ENCODE results near the gene VSTM1.
"Not testable (repeated sequence)": the region's sequence is repeated elsewhere in the genome, so short reads cannot be mapped to it uniquely, and the experiment has no call there.

The VSTM1 gene

GRCh38 chr19:54104998-54105715 lies 41.5 kb upstream of the VSTM1 start:
- no peak for DNase-seq (ENCODE audit: extremely low read depth, low read depth)
- TF ChIP-seq CTCF (IDR thresholded peaks at IDR 0.05; ENCODE audit: low read depth, low read length, missing control alignments): no peak
- H3K4me3 ChIP-seq (replicated peaks; ENCODE audit: low read depth, low read length): no peak overlapping the region

- H3K4me3 ChIP-seq (replicated peaks; ENCODE audit: low read depth, low read length): peak within 1 kb of the TSS; percentile 99
- no peak for TF ChIP-seq CTCF (IDR thresholded peaks at IDR 0.05; ENCODE audit: low read depth, low read length, missing control alignments)
- DNase-seq (ENCODE audit: extremely low read depth, low read depth): peak; percentile 96
These were observed 38.9 kb upstream of the VSTM1 start, which contains the start of gene NDUFA3 for GRCh38 chr19:54102421-54103169. Gene NDUFA3 (plus strand): TSS chr19:54102855. CDS start chr19:54102879, 24 bp downstream.

- TF ChIP-seq CTCF (IDR thresholded peaks at IDR 0.05; ENCODE audit: low read depth, low read length, missing control alignments): no peak
- DNase-seq (ENCODE audit: extremely low read depth, low read depth): no peak
- no peak within 1 kb of the TSS for H3K4me3 ChIP-seq (replicated peaks; ENCODE audit: low read depth, low read length)
These were observed 36.9 kb upstream of the VSTM1 start, which contains the start of gene OSCAR for GRCh38 chr19:54100561-54100960. Gene OSCAR (minus strand): TSS chr19:54100803. CDS start chr19:54100792, 11 bp downstream.

- DNase-seq (ENCODE audit: extremely low read depth, low read depth); H3K4me3 ChIP-seq (replicated peaks; ENCODE audit: low read depth, low read length): not testable (repeated sequence)
These were observed 36.2 kb upstream of the VSTM1 start for GRCh38 chr19:54099903-54100255.

GRCh38 chr19:54099190-54099902 lies 35.6 kb upstream of the VSTM1 start:
- no peak for TF ChIP-seq CTCF (IDR thresholded peaks at IDR 0.05; ENCODE audit: low read depth, low read length, missing control alignments)
- DNase-seq (ENCODE audit: extremely low read depth, low read depth): no peak
- no peak overlapping the region for H3K4me3 ChIP-seq (replicated peaks; ENCODE audit: low read depth, low read length)

- peak; percentile 46 for TF ChIP-seq CTCF (IDR thresholded peaks at IDR 0.05; ENCODE audit: low read depth, low read length, missing control alignments)
- H3K4me3 ChIP-seq (replicated peaks; ENCODE audit: low read depth, low read length): peak overlapping the region; percentile 28
- no peak for DNase-seq (ENCODE audit: extremely low read depth, low read depth)
These were observed 33.0 kb upstream of the VSTM1 start for GRCh38 chr19:54096617-54097106.

- not testable (repeated sequence) for DNase-seq (ENCODE audit: extremely low read depth, low read depth)
- peak overlapping the region; percentile 26 for H3K4me3 ChIP-seq (replicated peaks; ENCODE audit: low read depth, low read length)
These were observed 32.3 kb upstream of the VSTM1 start for GRCh38 chr19:54095859-54096616.
